K562 (cell line): Measurements from ENCODE around the gene PTCH1. TPM values are rescaled to one million over a fixed set of nuclear protein-coding genes. Genes with fewer than 3 reads are reported as not detected.

Experiments used
- ATF7 ChIP-seq: fragments of 450-650 bp; IDR thresholded peaks from 2 replicates; pipeline ENCODE4 v1.7.1; 2014; ENCODE audit warnings: mild to moderate bottlenecking, moderate library complexity
- CSDE1 ChIP-seq, 2 experiments: fragments of 450-650 bp; IDR thresholded peaks; 2 replicates each; pipeline ENCODE4 v1.6.1; 2016; ENCODE audit warnings: mild to moderate bottlenecking in 1 of 2
- CTBP1 ChIP-seq: fragments of 450-650 bp; IDR thresholded peaks from 2 replicates; pipeline ENCODE4 v1.6.1; 2016; ENCODE audit warnings: borderline replicate concordance
- CXXC5 ChIP-seq: fragments of 250-450 bp; sonication (Bioruptor Pico); IDR thresholded peaks from 2 replicates; pipeline ENCODE4 v1.8.0; 2022; ENCODE audit warnings: inconsistent platforms, mild to moderate bottlenecking, moderate library complexity
- EGR1 ChIP-seq: fragments of 450-650 bp; conservative IDR thresholded peaks from 2 replicates; pipeline ENCODE4 v1.6.1; 2017; ENCODE audit warnings: mild to moderate bottlenecking
- HNRNPLL ChIP-seq: fragments of 200-400 bp; formaldehyde crosslinking; IDR thresholded peaks from 2 replicates; pipeline ENCODE4 v1.6.1; 2017; ENCODE audit warnings: low read length, low read depth, mild to moderate bottlenecking; ENCODE audit not compliant: poor library complexity, severe bottlenecking
- KDM1A ChIP-seq, 2 experiments: fragments of 450-650 bp; IDR thresholded peaks; 2 replicates each; pipeline ENCODE4 v1.6.1; 2016; ENCODE audit warnings: mild to moderate bottlenecking in 2 of 2
- KDM2B ChIP-seq: fragments of 250-450 bp; sonication (Bioruptor Pico); IDR thresholded peaks from 2 replicates; pipeline ENCODE4 v1.8.0; 2021; ENCODE audit warnings: mild to moderate bottlenecking, moderate library complexity
- KLF13 ChIP-seq: fragments of 450-650 bp; IDR thresholded peaks from 2 replicates; pipeline ENCODE4 v1.6.1; 2016; ENCODE audit warnings: missing genetic modification characterization, low read depth, mild to moderate bottlenecking, missing compliant biosample characterization, moderate library complexity, borderline replicate concordance
- NFRKB ChIP-seq: fragments of 450-650 bp; IDR thresholded peaks from 2 replicates; pipeline ENCODE4 v1.6.1; 2016; ENCODE audit warnings: low read depth
- PHF8 ChIP-seq: fragments of 200-600 bp; sonication (generic); IDR thresholded peaks from 2 replicates; pipeline ENCODE4 v1.6.1; 2012; ENCODE audit warnings: mixed run types, mild to moderate bottlenecking, inconsistent platforms, low read length, moderate library complexity, borderline replicate concordance
- POLR2G ChIP-seq: fragments of 200-400 bp; formaldehyde crosslinking; IDR thresholded peaks from 2 replicates; pipeline ENCODE4 v1.6.1; 2017; ENCODE audit warnings: low read depth, mild to moderate bottlenecking, antibody characterized with exemption, low read length, moderate library complexity
- RAD51 ChIP-seq: fragments of 450-650 bp; IDR thresholded peaks from 2 replicates; pipeline ENCODE4 v1.7.1; 2016; ENCODE audit warnings: low read depth, mild to moderate bottlenecking, borderline replicate concordance
- RB1 ChIP-seq: fragments of 450-650 bp; IDR thresholded peaks from 2 replicates; pipeline ENCODE4 v1.6.1; 2017; ENCODE audit warnings: low read depth, mild to moderate bottlenecking
- RCOR1 ChIP-seq, 2 experiments: IDR thresholded peaks; 2 replicates each; pipeline ENCODE4 v1.6.1; 2012; ENCODE audit warnings: low read depth in 2 of 2, low read length in 2 of 2, borderline replicate concordance in 1 of 2, improper control_type of control experiment in 1 of 2
- SIN3B ChIP-seq: fragments of 450-650 bp; IDR thresholded peaks from 2 replicates; pipeline ENCODE4 v1.6.1; 2017; ENCODE audit warnings: low read depth, mild to moderate bottlenecking, moderate library complexity
- ZKSCAN3 ChIP-seq: fragments of 250-450 bp; sonication (Bioruptor Pico); IDR thresholded peaks from 2 replicates; pipeline ENCODE4 v1.4.0; 2020
- polyA plus RNA-seq, 8 experiments: library from polyadenylated mRNA; depleted of rRNA in 4 of 8; stranded (reverse) in 5 of 8; unstranded in 3 of 8; fragments of >200 nt; fragmentation: Nextera tagmentation in 2 of 8; fragmentation: Illumina TruSeq in 1 of 8; extraction: Ambion mirVana in 2 of 8; extraction: Trizol in 1 of 8; gene quantifications; 2 replicates each; pipeline versions ENCODE4 v1.2.1 to v1.2.3, GENCODE V29; 2011 to 2014; ENCODE audit warnings: inconsistent platforms in 1 of 8, missing spikeins in 1 of 8
- total RNA-seq, 7 experiments: library from RNA; depleted of rRNA in 6 of 7; stranded (reverse); fragments of >200 nt in 6 of 7; fragmentation: Illumina TruSeq in 2 of 7; extraction: Trizol in 2 of 7; gene quantifications; 2 replicates each; pipeline versions ENCODE4 v1.2.1 to v1.2.3, GENCODE V29; 2011 to 2021; ENCODE audit warnings: low replicate concordance in 1 of 7
- TF ChIP-seq, protein P1 (sequence below): fragments of 450-650 bp; IDR thresholded peaks from 2 replicates; pipeline ENCODE4 v1.6.1; 2014; ENCODE audit warnings: low read depth, mild to moderate bottlenecking, moderate library complexity, borderline replicate concordance
- TF ChIP-seq, protein P2 (sequence below): fragments of 450-650 bp; formaldehyde crosslinking; IDR thresholded peaks from 2 replicates; pipeline ENCODE4 v1.4.0; 2020; ENCODE audit warnings: mild to moderate bottlenecking, mixed read lengths
- TF ChIP-seq, protein P3 (sequence below): fragments of 250-450 bp; sonication (Bioruptor Pico); IDR thresholded peaks from 2 replicates; pipeline ENCODE4 v1.8.0; 2021; ENCODE audit warnings: borderline replicate concordance, mild to moderate bottlenecking, moderate library complexity; ENCODE audit not compliant: poor library complexity, severe bottlenecking
- TF ChIP-seq, protein P4 (sequence below): fragments of 450-650 bp; IDR thresholded peaks from 2 replicates; pipeline ENCODE4 v1.6.1; 2016; ENCODE audit warnings: borderline replicate concordance

PTCH1 gene
- total and polyA plus RNA-seq, 9 of the 15 experiments (the other 6 are each of a cell fraction or from before 2014, with no cell fraction given) = 0.70 to 9.9 (median 3.8) TPM

DNA sequence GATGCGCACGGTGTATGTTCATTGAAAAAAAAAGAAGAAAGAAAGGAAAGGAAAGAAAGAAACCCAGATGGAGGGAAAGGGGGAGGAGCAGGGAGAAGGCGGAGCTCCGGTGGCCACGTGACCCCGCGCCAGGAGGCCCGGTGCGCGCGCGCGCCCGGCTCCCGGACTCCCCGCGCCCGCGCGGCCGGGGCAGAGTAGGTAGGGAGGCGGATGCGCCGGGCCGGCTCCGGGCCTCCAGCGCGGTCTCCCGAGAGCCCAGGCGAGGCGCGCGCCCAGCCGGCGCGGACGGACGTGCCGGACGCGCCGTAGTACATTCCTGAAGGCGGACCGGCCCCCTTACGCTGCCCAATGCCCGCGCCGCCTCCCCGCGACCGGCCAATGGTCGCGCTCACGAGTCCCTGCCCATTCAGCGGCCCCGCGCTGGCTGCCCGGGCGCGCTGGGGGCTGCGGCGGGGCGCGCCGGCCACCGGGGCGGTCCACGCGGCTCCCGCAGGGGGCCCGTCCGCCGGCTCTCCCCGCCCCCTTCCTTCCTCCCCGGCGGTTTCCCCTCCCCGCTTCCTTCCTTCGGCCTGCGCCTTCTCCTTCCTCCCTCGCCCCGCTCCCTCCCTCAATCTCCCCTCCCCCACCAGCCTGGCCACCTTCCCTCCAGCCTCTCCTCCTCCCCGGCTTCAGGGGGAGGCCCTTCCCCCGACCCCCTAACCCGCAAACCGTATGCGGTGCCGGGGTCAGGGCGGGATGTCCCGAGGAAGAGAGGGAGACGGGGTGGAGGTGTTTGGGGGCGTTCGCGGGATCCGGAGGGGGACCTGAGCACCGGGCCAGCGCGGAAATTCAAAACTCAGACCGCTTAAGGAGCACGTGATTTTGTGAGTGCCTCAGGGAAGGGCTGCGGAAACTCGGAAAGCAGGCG, 5.8 kb downstream of the PTCH1 start (continued):
- TF ChIP-seq HNRNPLL (peak; percentile 33), NFRKB (peak; percentile 85), CSDE1 (IDR thresholded peaks at IDR 0.05) (0 out of 4 replicates have a peak, but pooled peaks of 1 of the 2 experiments have one; percentile 24), RB1 (peak; percentile 94), ATF7 (peak; percentile 83; the same call in 1 of the 2 replicates), RCOR1 (IDR thresholded peaks at IDR 0.05; ENCODE audit: borderline replicate concordance in 1 of 2, low read depth in 2 of 2, low read length in 2 of 2) (peak in 1 of 2 experiments; percentile 50; a peak in 1 of 4 replicates), KDM2B (CRISPR knock-in tag) (no peak), CXXC5 (CRISPR knock-in tag) (peak; percentile 82), PHF8 (peak; percentile 68; the same call in 1 of the 2 replicates), KDM1A (IDR thresholded peaks at IDR 0.05) (peak; percentile 12 to 79; a peak in 2 of 4 replicates), RAD51 (peak; percentile 88), ZKSCAN3 (CRISPR knock-in tag) (no peak), KLF13 (tag) (no peak), SIN3B (0 out of 2 replicates have a peak, but pooled peaks have one; percentile 50), EGR1 (peak; percentile 56), POLR2G (peak; percentile 86), CTBP1 (peak; percentile 98)
- TF ChIP-seq, protein P1, sequence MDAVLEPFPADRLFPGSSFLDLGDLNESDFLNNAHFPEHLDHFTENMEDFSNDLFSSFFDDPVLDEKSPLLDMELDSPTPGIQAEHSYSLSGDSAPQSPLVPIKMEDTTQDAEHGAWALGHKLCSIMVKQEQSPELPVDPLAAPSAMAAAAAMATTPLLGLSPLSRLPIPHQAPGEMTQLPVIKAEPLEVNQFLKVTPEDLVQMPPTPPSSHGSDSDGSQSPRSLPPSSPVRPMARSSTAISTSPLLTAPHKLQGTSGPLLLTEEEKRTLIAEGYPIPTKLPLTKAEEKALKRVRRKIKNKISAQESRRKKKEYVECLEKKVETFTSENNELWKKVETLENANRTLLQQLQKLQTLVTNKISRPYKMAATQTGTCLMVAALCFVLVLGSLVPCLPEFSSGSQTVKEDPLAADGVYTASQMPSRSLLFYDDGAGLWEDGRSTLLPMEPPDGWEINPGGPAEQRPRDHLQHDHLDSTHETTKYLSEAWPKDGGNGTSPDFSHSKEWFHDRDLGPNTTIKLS = peak; percentile 23; the same call in 1 of the 2 replicates
- TF ChIP-seq, protein P2, sequence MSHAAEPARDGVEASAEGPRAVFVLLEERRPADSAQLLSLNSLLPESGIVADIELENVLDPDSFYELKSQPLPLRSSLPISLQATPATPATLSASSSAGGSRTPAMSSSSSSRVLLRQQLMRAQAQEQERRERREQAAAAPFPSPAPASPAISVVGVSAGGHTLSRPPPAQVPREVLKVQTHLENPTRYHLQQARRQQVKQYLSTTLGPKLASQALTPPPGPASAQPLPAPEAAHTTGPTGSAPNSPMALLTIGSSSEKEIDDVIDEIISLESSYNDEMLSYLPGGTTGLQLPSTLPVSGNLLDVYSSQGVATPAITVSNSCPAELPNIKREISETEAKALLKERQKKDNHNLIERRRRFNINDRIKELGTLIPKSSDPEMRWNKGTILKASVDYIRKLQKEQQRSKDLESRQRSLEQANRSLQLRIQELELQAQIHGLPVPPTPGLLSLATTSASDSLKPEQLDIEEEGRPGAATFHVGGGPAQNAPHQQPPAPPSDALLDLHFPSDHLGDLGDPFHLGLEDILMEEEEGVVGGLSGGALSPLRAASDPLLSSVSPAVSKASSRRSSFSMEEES (CRISPR knock-in tag) = peak; percentile 90
- TF ChIP-seq, protein P3, sequence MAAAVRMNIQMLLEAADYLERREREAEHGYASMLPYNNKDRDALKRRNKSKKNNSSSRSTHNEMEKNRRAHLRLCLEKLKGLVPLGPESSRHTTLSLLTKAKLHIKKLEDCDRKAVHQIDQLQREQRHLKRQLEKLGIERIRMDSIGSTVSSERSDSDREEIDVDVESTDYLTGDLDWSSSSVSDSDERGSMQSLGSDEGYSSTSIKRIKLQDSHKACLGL (CRISPR knock-in tag) = no peak
- TF ChIP-seq, protein P4, sequence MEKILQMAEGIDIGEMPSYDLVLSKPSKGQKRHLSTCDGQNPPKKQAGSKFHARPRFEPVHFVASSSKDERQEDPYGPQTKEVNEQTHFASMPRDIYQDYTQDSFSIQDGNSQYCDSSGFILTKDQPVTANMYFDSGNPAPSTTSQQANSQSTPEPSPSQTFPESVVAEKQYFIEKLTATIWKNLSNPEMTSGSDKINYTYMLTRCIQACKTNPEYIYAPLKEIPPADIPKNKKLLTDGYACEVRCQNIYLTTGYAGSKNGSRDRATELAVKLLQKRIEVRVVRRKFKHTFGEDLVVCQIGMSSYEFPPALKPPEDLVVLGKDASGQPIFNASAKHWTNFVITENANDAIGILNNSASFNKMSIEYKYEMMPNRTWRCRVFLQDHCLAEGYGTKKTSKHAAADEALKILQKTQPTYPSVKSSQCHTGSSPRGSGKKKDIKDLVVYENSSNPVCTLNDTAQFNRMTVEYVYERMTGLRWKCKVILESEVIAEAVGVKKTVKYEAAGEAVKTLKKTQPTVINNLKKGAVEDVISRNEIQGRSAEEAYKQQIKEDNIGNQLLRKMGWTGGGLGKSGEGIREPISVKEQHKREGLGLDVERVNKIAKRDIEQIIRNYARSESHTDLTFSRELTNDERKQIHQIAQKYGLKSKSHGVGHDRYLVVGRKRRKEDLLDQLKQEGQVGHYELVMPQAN = peak; percentile 91
